Caco-2 (cell line): ENCODE results near the gene NLGN3. TPM values are rescaled to one million over a fixed set of nuclear protein-coding genes. Genes with fewer than 3 reads are reported as not detected.
"Not testable (repeated sequence)": the region's sequence is repeated elsewhere in the genome, so short reads cannot be mapped to it uniquely, and the experiment has no call there.

Experiments used
- BruUV-seq: library from RNA; stranded (reverse); fragments of 400-500 nt; replicated peaks from 2 replicates; lab custom pipeline; 2021; lab: Mats Ljungman, UMichigan
- CTCF ChIA-PET: fragments of 300-600 bp; sonication (Branson Sonifier 250); formaldehyde crosslinking; loops from one replicate; lab custom pipeline; 2022; ENCODE audit warnings: antibody characterized with exemption; lab: Charles Lee
- POLR2A ChIA-PET: fragments of 300-600 bp; sonication (Branson Sonifier 250); formaldehyde crosslinking; loops from one replicate; lab custom pipeline; 2022; ENCODE audit warnings: antibody characterized with exemption; lab: Charles Lee
- DNase-seq, 2 experiments: peaks; one replicate each; pipeline versions ENCODE4 v3.0.0 to v3.0.0-alpha.2; 2020 to 2022
- H3K27me3 ChIP-seq: replicated peaks from 2 replicates; pipeline ENCODE4 v1.6.0; 2011; ENCODE audit warnings: low read length; ENCODE audit not compliant: control insufficient read depth, insufficient read depth
- H3K36me3 ChIP-seq: 2 replicates; pipeline ENCODE4 v1.5.1; 2011; ENCODE audit warnings: low read length; ENCODE audit not compliant: control insufficient read depth, insufficient read depth
- H3K4me1 ChIP-seq: fragments of 250-450 bp; sonication (Bioruptor Pico); 2 replicates; pipeline ENCODE4 v1.5.1; 2020; ENCODE audit warnings: mild to moderate bottlenecking
- H3K4me3 ChIP-seq: 2 replicates; pipeline ENCODE4 v1.5.1; 2011; ENCODE audit warnings: low read depth, mild to moderate bottlenecking, control low read depth, low read length
- H3K9me3 ChIP-seq: fragments of 250-450 bp; sonication (Bioruptor Pico); 2 replicates; pipeline ENCODE4 v1.5.1; 2020; ENCODE audit warnings: mild to moderate bottlenecking, moderate library complexity
- H3K27ac Mint-ChIP-seq: one replicate; pipeline ENCODE4 v1.8.0; 2022; ENCODE audit warnings: mixed read lengths; ENCODE audit not compliant: unreplicated experiment
- H3K27me3 Mint-ChIP-seq: one replicate; pipeline ENCODE4 v1.8.0; 2022; ENCODE audit warnings: mixed read lengths; ENCODE audit not compliant: insufficient read depth, unreplicated experiment
- H3K36me3 Mint-ChIP-seq: one replicate; pipeline ENCODE4 v1.8.0; 2022; ENCODE audit warnings: mild to moderate bottlenecking, mixed read lengths; ENCODE audit not compliant: insufficient read depth, unreplicated experiment
- H3K4me1 Mint-ChIP-seq: one replicate; pipeline ENCODE4 v1.8.0; 2022; ENCODE audit warnings: low read depth, mixed read lengths; ENCODE audit not compliant: unreplicated experiment
- H3K4me3 Mint-ChIP-seq: one replicate; pipeline ENCODE4 v1.8.0; 2022; ENCODE audit warnings: mild to moderate bottlenecking, moderate library complexity, mixed read lengths; ENCODE audit not compliant: unreplicated experiment
- H3K9me3 Mint-ChIP-seq: one replicate; pipeline ENCODE4 v1.8.0; 2022; ENCODE audit warnings: mixed read lengths; ENCODE audit not compliant: unreplicated experiment
- CTCF ChIP-seq, 2 experiments: fragments of 200-600 bp in 1 of 2; IDR thresholded peaks; 1 replicate in 1 of 2; 2 replicates in 1 of 2; pipeline versions ENCODE4 v1.5.1 to v1.8.0; 2011 to 2022; ENCODE audit warnings: antibody characterized with exemption in 1 of 2, control low read depth in 1 of 2, inconsistent platforms in 1 of 2, low read depth in 1 of 2, low read length in 1 of 2, mild to moderate bottlenecking in 1 of 2, moderate library complexity in 1 of 2; ENCODE audit not compliant: insufficient read depth in 1 of 2, severe bottlenecking in 1 of 2, unreplicated experiment in 1 of 2
- intact Hi-C: fragments of 100-400 bp; cut with micrococcal nuclease; formaldehyde crosslinking; loops from one replicate; pipeline ENCODE4 v1.10.0; 2022; ENCODE audit not compliant: unreplicated experiment
- total RNA-seq: library from RNA; stranded (reverse); gene quantifications from 2 replicates; pipeline ENCODE4 v1.2.3, GENCODE V29; 2022

Gene NLGN3
- total RNA-seq, 1 experiment from 2014 or later, result 0.61 TPM

DNA sequence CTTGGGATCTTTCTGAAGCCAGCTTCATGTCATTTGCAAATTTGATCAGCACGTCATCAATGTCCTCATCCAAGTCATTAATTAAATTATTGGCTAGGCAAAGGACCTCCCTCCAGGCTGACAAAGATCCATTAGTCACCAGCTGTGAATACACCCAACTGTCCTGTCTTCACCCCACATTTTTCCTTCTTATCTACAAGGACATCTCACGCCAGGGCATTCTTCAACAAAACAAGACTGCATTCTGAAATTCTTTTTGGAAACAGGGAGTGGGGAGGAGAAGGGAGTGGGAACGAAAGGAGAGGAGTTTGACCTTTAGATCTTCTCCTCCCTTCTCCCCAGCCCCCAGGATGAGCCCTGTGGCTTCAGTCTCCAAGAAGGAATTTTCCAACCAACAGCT is 32.7 kb downstream of the NLGN3 start:
- intact Hi-C loops, result loop anchor here (5.0 kb wide), 2 partner anchors 50 to 110 kb away; partner anchors contain the start of gene SNX12
- ChIA-PET CTCF (interaction anchor here (0.7 to 0.9 kb wide), 2 partner anchors 18 to 49 kb away, joined by 3 to 4 read pairs; no protein-coding TSS in a partner anchor), POLR2A (no interaction called here)
- Mint-ChIP-seq H3K36me3 (peaks cover 3% of the 10 kb centered on the region), H3K4me3 (no peak overlapping the region), H3K4me1 (peaks cover 13% of the 10 kb centered on the region), H3K27ac (no peak overlapping the region), H3K27me3 (no peaks in the 10 kb centered on the region), H3K9me3 (no peaks in the 10 kb centered on the region)
- no peak for TF ChIP-seq CTCF (IDR thresholded peaks at IDR 0.05; ENCODE audit: insufficient read depth in 1 of 2, low read depth in 1 of 2, low read length in 1 of 2, severe bottlenecking in 1 of 2, unreplicated experiment in 1 of 2)
- Histone ChIP-seq H3K4me1 (peaks cover 21% of the 10 kb centered on the region; the same call in 1 of the 2 replicates), H3K36me3 (no peaks in the 10 kb centered on the region), H3K4me3 (no peak overlapping the region), H3K27me3 (no peaks in the 10 kb centered on the region), H3K9me3 (no peaks in the 10 kb centered on the region)
- BruUV-seq, result no TSS peak
- peak in 1 of 2 experiments; percentile 33 for DNase-seq

DNA sequence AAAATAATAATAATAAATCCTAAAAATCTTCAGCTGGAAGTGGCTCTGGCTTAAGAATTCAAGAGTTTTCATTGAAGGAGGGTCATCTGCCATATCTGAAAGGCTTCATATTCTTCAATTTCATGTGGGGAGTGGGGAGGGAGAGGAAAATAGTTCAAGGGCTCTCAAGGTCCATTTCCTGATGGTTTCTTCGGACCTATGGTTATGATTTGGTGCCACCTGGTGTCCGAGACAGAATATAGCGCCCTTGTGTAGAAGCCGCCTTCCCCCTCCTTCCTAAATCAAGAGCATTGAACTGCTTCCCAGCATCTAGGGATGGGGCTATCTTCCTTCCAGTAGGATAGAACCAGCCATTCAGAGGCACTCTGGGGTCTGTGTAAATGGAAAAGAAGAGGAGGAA is 34.3 kb downstream of the NLGN3 start:
- H3K4me3 Mint-ChIP-seq, result no peak overlapping the region
- no peak overlapping the region for H3K27ac Mint-ChIP-seq
- no peak overlapping the region for H3K4me3 ChIP-seq
- peaks cover 9% of the 10 kb centered on the region for H3K36me3 Mint-ChIP-seq
- no peaks in the 10 kb centered on the region for H3K9me3 ChIP-seq
- no peaks in the 10 kb centered on the region for H3K9me3 Mint-ChIP-seq
- peak; percentile 51 to 55 for TF ChIP-seq CTCF (IDR thresholded peaks at IDR 0.05; ENCODE audit: insufficient read depth in 1 of 2, low read depth in 1 of 2, low read length in 1 of 2, severe bottlenecking in 1 of 2, unreplicated experiment in 1 of 2)
- no peaks in the 10 kb centered on the region for H3K27me3 ChIP-seq
- peaks cover 13% of the 10 kb centered on the region for H3K4me1 Mint-ChIP-seq
- BruUV-seq, result no TSS peak
- CTCF ChIA-PET, result no interaction called here
- H3K4me1 ChIP-seq, result peaks cover 33% of the 10 kb centered on the region
- POLR2A ChIA-PET, result interaction anchor here (0.5 kb wide), 1 partner anchor 105 kb away, joined by 3 read pairs; the partner anchor contains the start of gene NONO
- no peaks in the 10 kb centered on the region for H3K36me3 ChIP-seq
- DNase-seq, result peak; percentile 52 to 59
- intact Hi-C loops, result loop anchor here (1.0 to 5.0 kb wide), 5 partner anchors 52 to 209 kb away; partner anchors contain the start of gene SNX12
- H3K27me3 Mint-ChIP-seq, result no peaks in the 10 kb centered on the region

GRCh38 chrX:71180579-71181265 is 36.1 kb downstream of the NLGN3 start:
- CTCF ChIA-PET, H3K27ac Mint-ChIP-seq, H3K9me3 Mint-ChIP-seq, H3K27me3 ChIP-seq, H3K9me3 ChIP-seq, DNase-seq, H3K36me3 Mint-ChIP-seq, BruUV-seq, H3K36me3 ChIP-seq, H3K4me3 ChIP-seq, H3K27me3 Mint-ChIP-seq, intact Hi-C loops: not testable (repeated sequence)
- POLR2A ChIA-PET, result interaction anchor here (0.6 to 1.6 kb wide), 2 partner anchors 36 to 37 kb away, joined by 3 to 8 read pairs; no protein-coding TSS in a partner anchor
- peaks cover 13% of the 10 kb centered on the region for H3K4me1 Mint-ChIP-seq
- H3K4me3 Mint-ChIP-seq, result peak overlapping the region; percentile 76
- H3K4me1 ChIP-seq, result peaks cover 50% of the 10 kb centered on the region
